ENCODE results near the gene NOS1. TPM values are rescaled to one million over a fixed set of nuclear protein-coding genes. Genes with fewer than 3 reads are reported as not detected.

NOS1 gene
- total RNA-seq, 1 donor from 2014 or later: 0.48 TPM

DNA sequence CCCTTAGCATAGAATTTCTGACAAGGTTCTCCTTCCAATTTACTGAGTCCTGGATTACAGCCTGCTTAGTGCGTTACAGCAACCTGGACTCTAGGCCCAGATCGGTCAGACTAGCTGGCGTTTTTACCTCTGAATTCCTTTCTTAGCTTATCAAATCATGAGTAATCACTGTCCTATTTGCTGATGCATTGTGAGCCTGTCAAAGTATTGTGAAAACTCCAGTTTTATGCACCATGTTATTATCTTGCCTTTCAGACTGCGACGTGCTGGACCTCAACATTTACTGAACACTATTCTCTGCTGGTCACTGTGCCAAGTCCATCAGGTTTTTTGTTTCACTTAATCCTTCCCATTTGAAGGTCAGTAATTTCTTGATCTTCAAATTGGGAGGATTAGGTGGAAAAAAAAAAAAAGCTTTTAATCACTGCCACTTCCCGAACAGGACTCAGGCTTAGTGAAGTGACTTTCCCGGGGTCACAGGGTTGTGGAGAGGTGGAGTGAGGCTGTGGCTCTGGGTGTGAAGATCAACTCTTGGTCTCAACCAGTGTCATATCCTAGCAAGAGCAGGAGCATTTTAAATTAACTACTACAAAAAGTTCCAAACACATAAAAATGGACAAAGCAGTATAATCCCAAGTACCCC is 202.4 kb downstream of the NOS1 start:
- H3K4me3 Mint-ChIP-seq: no peak overlapping the region
- H3K9me3 Mint-ChIP-seq: no peaks in the 10 kb centered on the region
- peaks cover 38% of the 10 kb centered on the region for H3K36me3 Mint-ChIP-seq
- DNase-seq (ENCODE audit: extremely low spot score, unreplicated experiment): no peak
- no peak overlapping the region for H3K27ac Mint-ChIP-seq
- H3K27me3 Mint-ChIP-seq: no peaks in the 10 kb centered on the region
- no peaks in the 10 kb centered on the region for H3K4me1 Mint-ChIP-seq (ENCODE audit: unreplicated experiment)
- TF ChIP-seq, protein P1, sequence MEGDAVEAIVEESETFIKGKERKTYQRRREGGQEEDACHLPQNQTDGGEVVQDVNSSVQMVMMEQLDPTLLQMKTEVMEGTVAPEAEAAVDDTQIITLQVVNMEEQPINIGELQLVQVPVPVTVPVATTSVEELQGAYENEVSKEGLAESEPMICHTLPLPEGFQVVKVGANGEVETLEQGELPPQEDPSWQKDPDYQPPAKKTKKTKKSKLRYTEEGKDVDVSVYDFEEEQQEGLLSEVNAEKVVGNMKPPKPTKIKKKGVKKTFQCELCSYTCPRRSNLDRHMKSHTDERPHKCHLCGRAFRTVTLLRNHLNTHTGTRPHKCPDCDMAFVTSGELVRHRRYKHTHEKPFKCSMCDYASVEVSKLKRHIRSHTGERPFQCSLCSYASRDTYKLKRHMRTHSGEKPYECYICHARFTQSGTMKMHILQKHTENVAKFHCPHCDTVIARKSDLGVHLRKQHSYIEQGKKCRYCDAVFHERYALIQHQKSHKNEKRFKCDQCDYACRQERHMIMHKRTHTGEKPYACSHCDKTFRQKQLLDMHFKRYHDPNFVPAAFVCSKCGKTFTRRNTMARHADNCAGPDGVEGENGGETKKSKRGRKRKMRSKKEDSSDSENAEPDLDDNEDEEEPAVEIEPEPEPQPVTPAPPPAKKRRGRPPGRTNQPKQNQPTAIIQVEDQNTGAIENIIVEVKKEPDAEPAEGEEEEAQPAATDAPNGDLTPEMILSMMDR (conservative IDR thresholded peaks at IDR 0.05): no peak

Other genes with a start within 250 kb of the NOS1 start
- 53.3 and 64.0 TPM in 2 replicates for gene FBXO21, start 171.2 kb downstream of the NOS1 start, total RNA-seq (ENCODE audit: low replicate concordance)

Measured in type B pancreatic cell (in vitro differentiated cells).